ENCODE results near the gene DOCK1. TPM values are rescaled to one million over a fixed set of nuclear protein-coding genes. Genes with fewer than 3 reads are reported as not detected.

DOCK1 gene
- total and polyA plus RNA-seq, 8 donors = 46.4 to 77.7 (median 71.3) TPM

DNA sequence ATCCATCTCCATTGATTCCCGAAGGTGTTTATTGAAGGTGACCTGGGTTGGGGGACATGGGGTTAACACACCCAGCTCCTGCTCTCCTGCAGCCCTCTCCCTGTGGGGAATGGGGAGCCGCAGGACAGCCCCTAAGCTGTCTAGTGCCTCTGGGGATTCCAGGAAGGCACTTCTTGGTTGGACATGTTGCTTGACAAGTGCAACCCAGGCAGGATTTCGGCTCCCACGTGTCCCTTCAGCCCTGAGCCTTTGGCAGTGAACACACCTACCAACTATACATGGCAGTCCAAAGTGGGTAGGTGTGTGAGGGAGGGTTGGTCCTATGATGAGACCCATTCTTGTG is 43.9 kb downstream of the DOCK1 start:
- DNase-seq = no peak
- ATAC-seq = no peak

DNA sequence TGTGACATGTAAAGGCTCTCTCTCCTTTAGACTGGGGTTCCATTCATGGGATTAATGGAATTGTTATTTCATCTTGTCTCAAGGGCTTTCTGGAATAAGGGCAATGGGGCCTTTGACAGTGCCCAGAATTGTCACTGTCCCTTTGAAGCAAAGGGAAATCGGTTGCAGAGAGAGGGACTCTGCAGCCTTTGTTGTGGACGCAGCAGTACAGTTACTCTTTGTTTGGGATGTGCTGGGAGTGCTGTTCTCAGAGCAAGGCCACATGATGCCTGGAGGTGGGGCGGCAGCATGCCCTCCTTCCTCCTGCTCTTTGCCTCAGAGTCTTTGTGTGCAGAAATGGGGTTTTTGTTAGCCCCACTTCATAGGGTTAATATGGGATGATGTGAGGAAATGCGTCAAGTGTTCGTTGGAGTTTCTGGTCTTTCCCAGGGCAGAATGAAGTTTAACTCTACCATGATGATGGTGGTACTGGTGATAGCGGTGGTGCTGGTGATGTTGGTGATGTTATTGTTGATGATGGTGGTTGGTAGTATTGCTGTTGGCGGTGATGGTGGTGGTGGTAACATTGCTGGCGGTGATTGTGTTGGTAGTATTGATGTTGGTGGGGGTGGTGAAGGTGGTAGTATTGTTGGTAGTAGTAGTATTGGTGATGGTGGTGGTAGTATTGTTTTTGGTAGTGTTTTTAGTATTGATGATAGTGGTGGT is 45.3 kb downstream of the DOCK1 start:
- ATAC-seq (no peak), DNase-seq (no peak)
- Histone ChIP-seq H3K36me3 (no peaks in the 10 kb centered on the region), H3K27ac (no peak overlapping the region), H3K27me3 (no peaks in the 10 kb centered on the region), H3K4me3 (no peak overlapping the region), H3K9me3 (peaks cover 0 to 14% of the 10 kb centered on the region in 2 donors), H3K4me1 (no peaks in the 10 kb centered on the region)
- intact Hi-C loops (cut with DNase I) = no loop called here
- TF ChIP-seq, protein P1, sequence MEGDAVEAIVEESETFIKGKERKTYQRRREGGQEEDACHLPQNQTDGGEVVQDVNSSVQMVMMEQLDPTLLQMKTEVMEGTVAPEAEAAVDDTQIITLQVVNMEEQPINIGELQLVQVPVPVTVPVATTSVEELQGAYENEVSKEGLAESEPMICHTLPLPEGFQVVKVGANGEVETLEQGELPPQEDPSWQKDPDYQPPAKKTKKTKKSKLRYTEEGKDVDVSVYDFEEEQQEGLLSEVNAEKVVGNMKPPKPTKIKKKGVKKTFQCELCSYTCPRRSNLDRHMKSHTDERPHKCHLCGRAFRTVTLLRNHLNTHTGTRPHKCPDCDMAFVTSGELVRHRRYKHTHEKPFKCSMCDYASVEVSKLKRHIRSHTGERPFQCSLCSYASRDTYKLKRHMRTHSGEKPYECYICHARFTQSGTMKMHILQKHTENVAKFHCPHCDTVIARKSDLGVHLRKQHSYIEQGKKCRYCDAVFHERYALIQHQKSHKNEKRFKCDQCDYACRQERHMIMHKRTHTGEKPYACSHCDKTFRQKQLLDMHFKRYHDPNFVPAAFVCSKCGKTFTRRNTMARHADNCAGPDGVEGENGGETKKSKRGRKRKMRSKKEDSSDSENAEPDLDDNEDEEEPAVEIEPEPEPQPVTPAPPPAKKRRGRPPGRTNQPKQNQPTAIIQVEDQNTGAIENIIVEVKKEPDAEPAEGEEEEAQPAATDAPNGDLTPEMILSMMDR (IDR thresholded peaks at IDR 0.05) = no peak

More for the DNA sequence above, 43.9 kb downstream of the DOCK1 start:
- intact Hi-C loops (cut with DNase I) = no loop called here
- Histone ChIP-seq H3K9me3 (peaks cover 0 to 14% of the 10 kb centered on the region in 2 donors), H3K4me1 (no peaks in the 10 kb centered on the region), H3K27ac (no peak overlapping the region), H3K36me3 (no peaks in the 10 kb centered on the region), H3K27me3 (no peaks in the 10 kb centered on the region), H3K4me3 (no peak overlapping the region)
- TF ChIP-seq, protein P1 (IDR thresholded peaks at IDR 0.05) = no peak

DNA sequence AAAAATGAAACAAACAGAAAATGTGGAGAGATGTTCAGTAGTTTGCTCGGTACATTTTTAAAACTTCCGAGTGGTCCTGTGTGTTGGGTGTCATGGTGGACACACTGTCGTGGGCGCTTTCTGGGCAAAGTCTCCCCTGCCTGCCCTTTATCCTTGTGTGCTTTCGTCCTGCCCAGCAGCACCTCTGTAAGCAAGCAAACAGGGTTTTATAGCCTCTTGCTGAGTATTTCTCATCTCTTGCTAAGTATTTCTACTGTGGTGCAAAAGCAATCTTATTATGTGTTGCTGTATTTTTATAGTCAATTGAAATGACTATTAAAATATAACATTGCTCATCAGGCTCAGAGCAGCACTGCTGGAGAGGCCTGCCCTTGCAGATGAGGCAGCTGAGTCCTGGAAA is 48.7 kb downstream of the DOCK1 start:
- TF ChIP-seq, protein P1 (IDR thresholded peaks at IDR 0.05) = no peak
- intact Hi-C loops (cut with DNase I) = no loop called here
- Histone ChIP-seq H3K27ac (no peak overlapping the region), H3K4me3 (no peak overlapping the region), H3K9me3 (peaks cover 0 to 9% of the 10 kb centered on the region in 2 donors), H3K36me3 (no peaks in the 10 kb centered on the region), H3K4me1 (no peaks in the 10 kb centered on the region), H3K27me3 (no peaks in the 10 kb centered on the region)
- DNase-seq = no peak
- ATAC-seq = no peak

DNA sequence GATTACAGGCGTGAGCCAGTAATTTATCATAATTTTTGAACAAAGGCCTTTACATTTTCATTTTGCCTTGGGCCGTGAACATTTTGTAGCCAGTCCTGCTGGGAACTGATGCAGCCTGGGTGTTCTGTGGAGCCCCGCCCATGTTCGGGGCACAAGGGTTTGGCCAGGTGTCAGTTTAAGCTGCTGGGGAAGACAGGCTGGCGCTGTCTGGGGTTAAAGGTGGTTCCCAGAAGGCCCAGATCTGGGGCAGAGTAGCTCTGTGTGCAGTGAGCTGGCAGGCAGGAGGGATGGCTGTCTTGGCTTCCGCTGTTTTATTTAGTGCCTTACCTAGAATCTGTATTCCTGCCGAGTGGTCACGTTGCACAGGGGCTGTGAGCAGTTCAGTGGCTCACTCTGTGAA is 50.2 kb downstream of the DOCK1 start:
- intact Hi-C loops (cut with DNase I) = no loop called here
- H3K27ac ChIP-seq = no peak overlapping the region
- no peaks in the 10 kb centered on the region for H3K4me1 ChIP-seq
- ATAC-seq (no peak), DNase-seq (no peak)
- no peaks in the 10 kb centered on the region for H3K36me3 ChIP-seq
- TF ChIP-seq, protein P1 (IDR thresholded peaks at IDR 0.05) = no peak
- H3K27me3 ChIP-seq = no peaks in the 10 kb centered on the region
- H3K9me3 ChIP-seq = peaks cover 0 to 8% of the 10 kb centered on the region in 2 donors
- no peak overlapping the region for H3K4me3 ChIP-seq

GRCh38 chr10:126955934-126956711 is 50.9 kb downstream of the DOCK1 start:
- DNase-seq (no peak), ATAC-seq (no peak)
- Histone ChIP-seq H3K27ac (no peak overlapping the region), H3K27me3 (no peaks in the 10 kb centered on the region), H3K36me3 (no peaks in the 10 kb centered on the region), H3K4me3 (no peak overlapping the region), H3K9me3 (peaks cover 0 to 6% of the 10 kb centered on the region in 2 donors), H3K4me1 (no peaks in the 10 kb centered on the region)
- intact Hi-C loops (cut with DNase I) = no loop called here
- TF ChIP-seq, protein P1 (IDR thresholded peaks at IDR 0.05) = no peak
